HG02981 (cell line): ENCODE results near the gene TTC4.
"Not testable (repeated sequence)": the region's sequence is repeated elsewhere in the genome, so short reads cannot be mapped to it uniquely, and the experiment has no call there.

Experiments used
- ATAC-seq: cut with Tn5 transposase; IDR thresholded peaks from one replicate; pipeline ENCODE4 v1.9.1; 2021; ENCODE audit warnings: mild to moderate bottlenecking, moderate library complexity; ENCODE audit not compliant: unreplicated experiment

TTC4 gene

DNA sequence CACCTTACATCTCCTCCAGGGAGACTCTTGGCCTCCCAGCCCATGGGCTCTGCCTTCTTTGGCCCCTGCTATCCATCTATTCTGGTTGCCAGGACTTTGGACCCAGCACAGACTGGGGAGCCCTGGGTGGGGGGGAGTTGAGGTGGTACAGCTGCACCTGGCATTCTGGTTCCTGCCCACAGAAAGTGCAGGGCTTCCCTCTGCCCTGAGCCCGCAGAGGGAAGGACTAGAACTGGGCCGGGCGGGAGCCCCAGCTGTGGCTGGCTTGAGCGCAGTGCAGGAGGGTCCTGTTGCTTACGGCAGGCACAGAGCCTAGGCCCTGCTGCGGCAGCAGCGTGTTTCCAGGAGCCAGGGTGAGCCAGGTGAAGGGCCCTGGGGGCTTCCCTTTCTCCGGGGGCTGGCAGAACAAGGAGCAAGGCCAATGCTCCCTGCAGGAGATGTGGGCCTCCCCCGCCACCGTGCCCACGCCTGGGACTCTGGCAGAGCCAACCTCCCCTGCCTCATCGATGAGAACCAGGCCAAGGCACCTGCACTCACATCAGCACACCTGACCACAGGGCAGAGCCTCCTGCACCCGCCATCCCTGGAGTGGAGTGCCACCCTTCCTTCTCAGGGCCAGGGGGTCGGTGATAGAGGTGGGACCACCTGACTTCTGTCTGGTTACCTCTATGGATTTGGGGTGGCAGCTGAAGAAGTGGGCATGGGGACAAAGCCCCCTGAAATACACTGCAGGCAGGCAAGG, 32.6 kb downstream of the TTC4 start:
- ATAC-seq, result no peak

DNA sequence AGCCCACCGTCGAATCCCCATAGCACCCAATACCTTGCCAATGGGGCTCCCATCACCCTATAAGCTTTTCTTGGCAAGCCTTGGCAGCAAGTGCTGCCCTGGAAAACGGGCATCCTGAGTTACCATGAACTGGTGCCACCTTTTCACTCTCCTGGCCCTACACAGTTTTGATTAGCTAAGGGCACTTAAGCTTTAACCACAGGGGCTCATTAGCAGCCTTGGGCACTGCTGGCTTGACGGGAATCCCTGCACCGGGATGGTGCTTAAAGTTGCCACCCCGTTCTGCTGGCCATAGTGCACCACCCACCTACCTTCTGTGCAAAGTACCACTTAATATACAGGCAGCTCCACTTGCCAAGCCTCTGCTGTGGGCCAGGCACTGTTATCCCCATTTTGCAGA, 34.9 kb downstream of the TTC4 start:
- ATAC-seq, result no peak

DNA sequence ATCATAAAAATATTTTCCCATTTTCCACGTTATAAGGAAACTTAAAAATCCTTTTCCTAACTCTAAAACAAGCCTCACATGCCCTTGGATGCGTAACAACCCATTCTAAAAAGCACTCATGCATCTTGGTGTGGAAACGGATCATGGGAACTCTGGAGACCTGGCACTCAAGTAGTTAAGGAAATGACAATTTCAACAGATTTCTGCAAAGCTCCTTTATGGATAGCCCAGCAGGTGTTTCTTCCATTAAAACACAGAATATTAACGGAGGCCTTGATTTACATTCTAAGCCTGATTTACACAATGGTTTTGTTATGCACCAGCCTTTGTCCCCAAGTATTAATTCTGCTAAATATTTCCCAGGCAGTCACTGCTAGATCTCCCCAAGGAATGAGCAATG, 35.8 kb downstream of the TTC4 start:
- no peak for ATAC-seq

DNA sequence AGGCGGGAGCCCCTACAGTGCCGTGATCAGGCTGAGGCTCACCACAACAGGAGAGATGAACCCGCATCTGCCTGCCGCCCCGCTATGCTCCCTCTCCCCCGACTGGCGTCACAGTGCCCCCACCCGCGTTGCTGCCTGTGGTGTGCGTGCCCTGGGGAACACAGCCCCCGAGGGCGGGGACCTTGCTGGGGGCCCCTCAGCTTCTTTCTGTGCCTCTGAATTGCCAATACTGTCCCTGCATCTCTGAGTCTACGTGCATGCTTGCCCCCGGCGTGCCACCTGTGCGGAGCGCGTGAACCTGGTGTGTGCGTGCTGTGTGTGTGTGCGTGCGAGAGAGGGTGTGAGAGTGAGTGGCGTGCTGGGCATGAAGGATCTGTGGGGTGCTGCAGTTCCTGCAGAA, 38.4 kb downstream of the TTC4 start:
- ATAC-seq, result no peak

DNA sequence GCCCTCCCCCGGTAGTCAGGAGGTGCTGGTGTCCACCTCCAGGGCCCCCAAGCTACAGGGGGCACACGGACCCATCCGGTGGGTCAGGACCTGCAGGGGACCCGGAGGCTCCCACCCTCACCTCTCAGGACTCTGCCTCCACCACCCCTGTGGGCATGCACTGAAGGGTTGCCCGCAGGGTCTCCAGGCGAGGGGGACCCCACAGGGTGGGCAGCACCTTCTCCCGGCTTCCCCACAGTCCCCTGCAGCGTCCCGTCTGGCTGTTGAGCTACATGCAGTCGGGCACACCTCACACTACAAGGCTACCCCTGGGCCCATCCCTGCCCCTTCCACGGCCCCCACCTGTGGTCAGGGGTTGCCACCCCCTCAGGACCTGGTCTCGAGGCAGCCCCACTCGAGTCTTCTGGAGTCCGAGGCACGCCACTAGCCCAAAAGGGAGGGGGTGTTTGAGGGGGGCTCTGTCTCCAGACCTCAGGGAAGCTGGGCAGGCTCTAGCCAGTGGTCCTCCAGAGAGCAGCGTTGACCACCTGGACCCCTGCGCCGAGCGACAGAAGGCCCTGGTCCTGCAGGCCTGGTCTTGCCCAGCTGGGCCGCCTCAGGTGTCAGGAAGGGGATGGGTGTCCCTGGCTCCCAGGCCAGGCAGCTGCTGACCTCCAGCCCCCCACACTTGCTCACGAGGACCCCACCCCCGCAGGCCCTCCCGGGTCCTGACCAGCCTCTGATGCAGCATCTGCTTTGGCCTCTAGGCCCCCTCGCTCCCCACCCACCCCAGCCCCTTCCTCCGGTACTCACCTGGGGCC, 39.0 kb downstream of the TTC4 start:
- ATAC-seq, result no peak

DNA sequence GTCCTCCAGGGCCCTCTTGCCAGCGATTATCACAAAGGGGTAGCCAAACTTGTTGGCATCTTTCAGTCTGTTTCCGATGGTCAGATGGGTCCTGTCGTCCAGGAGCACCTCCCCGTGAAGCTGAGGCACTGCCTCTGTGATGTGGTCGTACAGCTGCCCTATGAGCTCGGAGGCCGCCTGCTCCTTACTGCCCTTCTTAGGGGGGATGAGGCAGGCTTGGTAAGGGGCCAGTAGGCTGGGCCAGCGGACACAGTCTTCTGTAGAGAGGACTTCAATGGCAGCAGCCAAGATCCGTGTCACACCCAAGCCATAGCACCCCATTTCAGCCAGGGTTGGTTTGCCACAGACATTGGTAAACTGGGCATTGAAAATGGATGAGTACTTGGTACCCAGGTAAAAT, 42.2 kb downstream of the TTC4 start:
- ATAC-seq, result no peak

DNA sequence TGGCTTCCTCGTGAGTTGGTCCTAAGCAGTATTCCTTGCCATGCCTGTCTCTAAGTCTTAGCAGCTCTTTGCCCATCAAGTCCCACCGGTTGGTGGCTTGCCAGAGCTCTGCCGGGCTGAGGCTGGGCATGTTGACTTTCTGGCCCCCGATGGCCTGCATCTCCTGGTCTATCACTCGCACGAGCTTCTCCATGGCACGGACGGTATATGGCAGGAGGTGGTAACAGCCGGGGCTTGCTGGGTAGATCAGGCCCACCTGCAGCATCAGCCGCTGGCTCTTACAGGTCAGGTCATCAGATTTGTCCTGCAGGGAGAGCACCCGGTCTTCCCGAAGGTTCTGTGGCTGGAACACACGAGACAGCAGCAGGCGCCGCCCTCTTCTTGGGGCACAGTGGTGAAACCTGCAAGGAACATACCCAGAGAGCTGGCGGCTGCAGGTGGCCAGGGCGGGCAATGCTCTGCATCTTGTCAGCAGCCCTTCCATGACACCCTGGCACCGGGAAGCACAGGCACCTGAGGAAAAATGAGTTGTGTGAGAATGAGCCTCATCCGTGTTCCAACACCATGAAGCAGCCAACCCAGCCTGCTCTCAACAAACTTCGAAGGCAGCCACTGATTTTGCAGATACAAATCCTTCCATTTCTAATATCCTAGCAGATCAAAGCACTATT, 43.2 kb downstream of the TTC4 start:
- no peak for ATAC-seq

DNA sequence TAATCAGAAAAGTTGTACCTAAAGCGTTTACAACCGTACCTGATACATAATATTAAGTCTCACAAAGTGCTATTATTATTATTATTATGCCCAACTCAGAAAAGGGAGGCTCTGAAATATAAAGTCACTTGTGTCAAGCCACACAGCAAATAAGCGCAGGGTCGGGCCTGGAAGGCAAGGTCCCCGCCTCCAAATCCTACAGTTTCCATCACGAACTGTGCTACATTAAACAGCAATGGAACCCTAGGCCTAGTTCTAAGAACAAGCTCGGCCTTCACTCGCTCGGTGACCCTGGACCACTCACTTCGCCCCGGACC, 48.1 kb downstream of the TTC4 start:
- ATAC-seq, result no peak

DNA sequence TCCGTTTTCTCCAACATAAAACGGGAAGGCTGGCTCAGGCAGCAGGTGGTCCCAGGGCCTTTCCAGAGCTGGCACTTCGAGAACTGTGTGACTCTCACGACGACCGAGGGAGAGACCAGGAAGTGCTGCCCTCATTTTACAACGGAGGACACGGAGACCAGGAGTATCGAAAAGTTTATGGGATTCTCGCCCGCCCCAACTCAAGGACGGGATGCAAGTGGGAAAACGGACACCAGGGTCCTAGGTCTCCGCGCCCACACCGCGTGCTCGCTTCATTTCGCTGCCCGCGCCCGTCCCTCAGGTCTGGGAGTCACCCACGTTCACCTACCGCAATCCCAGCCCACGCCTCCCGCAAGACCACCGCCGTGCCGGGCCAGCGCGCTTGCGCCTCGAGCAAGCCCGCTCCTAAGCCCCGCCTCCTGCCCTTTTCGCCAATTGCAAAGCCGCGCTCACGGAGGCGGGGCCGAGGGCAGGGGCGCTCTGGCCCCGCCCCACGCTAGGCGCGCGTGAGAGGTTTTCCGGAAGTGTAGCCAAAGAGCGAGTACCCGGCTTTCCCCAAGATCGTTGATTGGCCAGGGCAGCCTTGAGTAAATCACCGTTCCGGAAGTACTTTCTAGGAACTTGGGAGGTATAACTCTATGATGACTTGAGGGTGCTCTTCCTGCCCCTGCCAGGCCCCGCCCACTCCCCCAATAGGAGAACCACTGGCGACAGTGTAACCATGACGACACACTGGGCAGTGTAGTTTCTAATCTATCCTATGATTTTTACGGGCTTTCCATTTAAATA, 48.7 kb downstream of the TTC4 start, which contains the start of gene PARS2:
TSS of gene PARS2 (minus strand) at position 391 of the 789 bp plus-strand sequence. CDS start 5,362 bp downstream, outside the sequence.
- peak; percentile 97 for ATAC-seq

DNA sequence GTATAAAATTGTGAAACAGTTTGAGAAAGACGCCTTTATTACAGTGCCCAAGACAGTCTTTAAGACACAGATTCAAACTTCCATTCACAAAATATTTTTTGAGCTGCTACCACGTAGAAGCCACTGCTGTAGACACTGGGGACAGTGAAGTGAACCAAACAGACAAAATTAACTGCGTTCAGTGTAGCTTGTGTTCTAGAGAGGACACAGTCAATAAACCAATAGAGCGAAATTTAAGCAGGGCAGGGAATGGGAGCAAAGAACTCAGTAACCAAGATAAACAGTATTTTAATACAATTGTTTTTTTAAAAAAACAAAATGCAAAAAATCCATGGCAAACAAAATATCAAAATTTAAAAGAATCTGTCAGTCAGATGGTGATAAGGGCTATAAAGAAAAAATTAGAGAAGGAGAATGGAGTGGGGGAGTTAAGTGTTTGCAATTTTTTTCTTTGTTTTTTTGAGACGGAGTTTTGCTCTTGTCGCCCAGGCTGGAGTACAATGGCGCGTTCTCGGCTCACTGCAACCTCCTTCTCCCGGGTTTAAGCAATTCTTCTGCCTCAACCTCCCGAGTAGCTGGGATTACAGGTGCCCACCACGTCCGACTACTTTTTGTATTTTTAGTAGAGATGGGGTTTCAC, 49.4 kb downstream of the TTC4 start:
- ATAC-seq, result peak; percentile 13

DNA sequence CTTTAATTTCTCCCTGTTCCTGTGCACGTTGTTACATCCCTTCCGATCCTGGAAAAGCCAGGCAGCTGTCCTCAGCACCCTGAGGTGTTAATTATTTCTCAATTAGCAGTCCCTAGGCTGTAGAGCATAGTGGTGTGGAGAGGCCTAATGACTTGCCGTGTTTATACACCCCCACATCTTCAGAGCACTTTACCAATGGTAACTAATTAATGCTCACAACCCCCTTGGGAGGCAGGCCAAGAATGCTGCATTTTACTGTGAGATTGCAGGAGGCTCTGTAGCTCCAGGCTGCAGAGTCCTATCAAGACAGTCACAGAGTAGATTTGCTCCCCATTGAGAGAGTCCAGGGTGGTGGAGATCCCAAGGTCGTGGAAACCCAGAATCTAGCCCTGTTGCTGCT, 51.1 kb downstream of the TTC4 start:
- no peak for ATAC-seq

DNA sequence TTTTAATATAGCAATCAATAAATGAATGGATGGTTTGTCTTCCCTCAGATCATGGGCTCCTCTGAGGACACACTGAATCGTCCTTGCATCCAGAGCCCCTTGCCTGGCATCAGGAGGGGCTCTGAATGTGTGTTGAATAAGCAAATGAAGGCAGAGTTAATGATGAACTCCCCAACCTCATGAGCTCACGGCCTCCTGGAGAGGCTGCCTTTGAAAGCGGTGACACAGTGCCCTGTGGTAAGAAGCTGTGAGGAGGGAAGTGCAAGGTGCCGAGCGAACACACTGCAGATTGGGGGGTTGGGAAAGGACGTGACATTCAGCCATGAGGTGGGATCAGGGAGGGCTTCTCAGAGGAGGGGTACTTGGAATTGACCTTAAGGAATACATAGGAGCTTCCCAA, 51.9 kb downstream of the TTC4 start:
- ATAC-seq, result no peak

DNA sequence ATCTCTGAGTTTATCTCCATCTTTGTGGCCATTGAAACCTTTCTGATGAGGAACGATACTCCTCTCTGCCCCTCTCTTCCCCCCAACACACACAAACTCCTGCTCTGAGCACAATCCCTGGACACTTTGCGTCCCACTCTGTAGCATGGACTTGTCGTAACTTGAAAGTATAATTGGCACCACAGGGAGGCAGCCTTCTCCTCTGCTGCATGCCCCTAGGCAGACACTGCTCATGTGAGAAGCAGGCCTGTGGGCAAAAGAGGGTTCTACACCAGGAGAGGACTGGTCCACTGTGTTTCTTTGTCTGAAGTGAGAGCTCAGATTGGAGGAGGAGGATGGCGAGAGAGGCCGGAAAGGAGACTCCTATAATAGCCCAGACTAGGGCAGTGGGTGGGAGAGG, 52.4 kb downstream of the TTC4 start:
- no peak for ATAC-seq

DNA sequence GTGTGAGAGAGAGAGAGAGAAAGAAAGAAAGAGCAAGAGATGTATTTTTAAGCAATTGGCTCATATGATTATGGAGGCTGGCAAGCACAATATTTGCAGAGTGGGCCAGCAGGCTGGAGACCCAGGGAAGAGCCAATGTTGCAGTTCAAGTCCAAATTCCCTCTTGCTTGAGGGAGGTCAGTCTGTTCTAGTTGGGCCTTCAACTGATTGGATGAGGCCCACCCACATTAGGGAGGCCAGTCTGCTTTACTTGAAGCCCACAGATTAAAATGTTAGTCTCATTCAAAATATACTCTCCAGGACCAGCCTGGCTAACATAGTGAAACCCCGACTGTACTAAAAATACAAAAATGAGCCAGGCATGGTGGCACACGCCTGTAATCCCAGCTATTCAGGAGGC, 57.3 kb downstream of the TTC4 start:
- ATAC-seq, result no peak

DNA sequence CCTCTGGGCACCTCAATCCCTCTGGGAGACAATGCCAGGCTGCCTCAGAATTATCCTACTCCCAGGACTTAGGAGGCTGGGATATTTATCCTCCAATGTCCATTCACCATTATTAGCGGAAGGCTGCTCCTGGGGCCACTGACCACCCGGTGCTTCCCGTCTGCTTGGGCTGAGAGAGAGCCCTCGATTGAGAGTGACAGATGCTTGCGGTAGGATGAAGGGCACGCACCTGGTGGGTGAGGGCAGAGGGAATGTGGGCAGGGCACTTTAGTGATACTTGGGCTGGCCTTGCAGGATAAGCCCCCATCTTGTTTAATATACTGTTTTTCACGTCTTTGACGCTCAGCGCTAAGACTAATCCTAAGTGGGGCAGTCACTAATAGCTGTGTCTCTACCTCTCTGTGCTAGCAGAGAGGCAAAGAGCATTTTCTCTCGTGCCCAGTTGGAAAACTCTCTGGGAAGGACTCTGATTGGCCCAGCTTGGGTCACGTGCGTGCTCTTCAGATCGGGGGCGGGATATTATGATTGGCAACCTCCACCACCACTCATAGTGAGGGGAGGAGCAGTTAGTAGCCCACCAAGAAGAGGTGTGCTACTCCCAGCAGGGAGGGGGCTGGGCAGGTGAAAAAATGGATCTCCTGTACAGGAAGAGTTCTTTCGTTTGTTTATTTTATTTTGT, 59.3 kb downstream of the TTC4 start:
- ATAC-seq, result no peak

DNA sequence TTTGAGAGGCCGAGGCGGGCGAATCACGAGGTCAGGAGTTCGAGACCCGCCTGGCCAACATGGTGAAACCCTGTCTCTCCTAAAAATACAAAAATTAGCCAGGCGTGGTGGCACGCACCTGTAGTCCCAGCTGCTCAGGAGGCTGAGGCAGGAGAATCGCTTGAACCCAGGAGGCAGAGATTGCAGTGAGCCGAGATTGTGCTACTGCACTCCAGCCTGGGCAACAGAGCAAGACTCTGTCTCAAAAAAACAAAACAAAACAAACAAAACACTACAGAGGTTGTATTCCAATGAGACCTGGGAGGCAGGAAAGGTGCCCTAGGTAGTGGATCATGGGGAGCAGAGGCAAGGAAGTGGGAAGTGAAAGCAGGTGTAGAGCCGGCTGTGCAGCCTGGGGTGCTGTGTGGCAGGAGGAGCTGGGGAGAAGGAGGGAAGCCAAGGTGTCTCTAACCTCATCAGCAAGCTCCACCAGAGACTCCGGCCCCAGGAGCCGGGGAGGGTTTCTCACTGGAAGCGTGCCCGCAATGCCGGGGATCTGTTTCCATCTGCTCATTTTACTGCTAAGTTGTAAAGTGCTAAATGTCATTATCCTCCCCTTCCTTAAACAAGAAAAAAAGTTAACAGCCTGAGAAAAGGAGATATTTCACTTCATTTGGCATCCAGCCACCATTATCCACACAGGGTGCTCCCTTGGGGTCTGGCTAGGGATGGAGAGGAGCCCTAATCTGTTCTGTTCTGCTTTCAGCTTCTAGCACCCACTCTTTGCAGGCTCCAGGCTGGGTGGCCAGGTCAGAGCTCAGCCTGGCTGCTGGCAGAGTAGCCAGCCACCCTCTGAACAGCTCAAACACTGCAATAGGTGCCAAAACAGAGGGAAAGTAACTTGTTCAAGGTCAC, 60.4 kb downstream of the TTC4 start:
- not testable (repeated sequence) for ATAC-seq

DNA sequence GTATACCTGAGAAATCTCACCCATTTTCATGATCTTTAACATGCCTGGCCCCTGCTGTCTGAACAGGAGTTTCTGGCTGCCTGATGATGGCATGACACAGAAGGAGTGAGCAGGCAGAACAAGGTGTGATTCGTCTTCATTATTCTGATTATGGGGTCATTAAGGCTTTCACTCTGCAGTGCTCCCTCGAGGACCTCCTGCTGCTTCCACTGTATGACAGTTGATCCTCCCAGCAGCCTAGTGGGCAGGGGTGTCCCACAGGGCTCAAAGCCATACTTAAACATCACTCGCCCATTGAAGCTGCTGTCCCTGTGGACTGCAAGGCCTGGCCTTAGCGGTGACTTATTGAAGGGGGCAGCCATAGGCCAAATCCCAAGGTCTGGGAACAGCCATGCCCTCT, 61.4 kb downstream of the TTC4 start:
- no peak for ATAC-seq

DNA sequence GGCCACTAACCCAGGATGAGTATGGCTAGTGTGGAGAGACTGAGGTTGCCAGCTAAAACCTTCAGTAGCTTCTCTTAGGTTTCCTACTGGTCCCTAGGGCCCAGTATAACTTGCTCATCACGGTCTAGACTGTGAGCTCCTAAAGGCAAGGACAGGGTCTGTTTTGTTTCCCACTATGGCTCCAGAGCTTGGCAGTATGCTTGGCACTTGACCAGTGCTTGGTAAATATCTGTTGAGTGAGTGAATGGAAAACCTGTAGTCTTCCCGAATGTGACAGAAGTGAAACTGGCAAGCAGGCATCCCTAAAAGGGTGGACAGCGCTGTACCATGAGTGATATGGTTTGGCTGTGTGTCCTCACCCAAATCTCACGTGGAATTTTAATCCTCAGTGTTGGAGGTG, 61.8 kb downstream of the TTC4 start:
- no peak for ATAC-seq
